Measurements from ENCODE around the gene CALM3.

The CALM3 gene

GRCh38 chr19:46578450-46578849 is 22.7 kb upstream of the CALM3 start:
- TF ChIP-seq POLR2AphosphoS5 (IDR thresholded peaks at IDR 0.05; ENCODE audit: low read depth, low read length) = no peak
- TF ChIP-seq SIN3A (IDR thresholded peaks at IDR 0.05; ENCODE audit: borderline replicate concordance, insufficient read depth, low read length) = no peak
- no peak for TF ChIP-seq REST (IDR thresholded peaks at IDR 0.05; ENCODE audit: insufficient read depth in 1 of 2, low read depth in 2 of 2, low read length in 2 of 2)
- no peak for TF ChIP-seq TAF1 (IDR thresholded peaks at IDR 0.05; ENCODE audit: borderline replicate concordance, insufficient read depth, low read length)
- no peak for TF ChIP-seq FOXP2 (optimal IDR thresholded peaks at IDR 0.05; ENCODE audit: borderline replicate concordance, extremely low read depth, extremely low read length, insufficient read depth)

GRCh38 chr19:46579361-46579879 is 21.7 kb upstream of the CALM3 start:
- TF ChIP-seq POLR2AphosphoS5 (IDR thresholded peaks at IDR 0.05; ENCODE audit: low read depth, low read length) (no peak), FOXP2 (optimal IDR thresholded peaks at IDR 0.05; ENCODE audit: borderline replicate concordance, extremely low read depth, extremely low read length, insufficient read depth) (no peak), REST (IDR thresholded peaks at IDR 0.05; ENCODE audit: insufficient read depth in 1 of 2, low read depth in 2 of 2, low read length in 2 of 2) (no peak), TAF1 (IDR thresholded peaks at IDR 0.05; ENCODE audit: borderline replicate concordance, insufficient read depth, low read length) (no peak), SIN3A (IDR thresholded peaks at IDR 0.05; ENCODE audit: borderline replicate concordance, insufficient read depth, low read length) (no peak)

- TF ChIP-seq SIN3A (IDR thresholded peaks at IDR 0.05; ENCODE audit: borderline replicate concordance, insufficient read depth, low read length) = no peak
- no peak for TF ChIP-seq POLR2AphosphoS5 (IDR thresholded peaks at IDR 0.05; ENCODE audit: low read depth, low read length)
Observed at GRCh38 chr19:46580247-46580646, 20.9 kb upstream of the CALM3 start.

GRCh38 chr19:46585539-46585938 is 15.6 kb upstream of the CALM3 start:
- TF ChIP-seq TAF1 (IDR thresholded peaks at IDR 0.05; ENCODE audit: borderline replicate concordance, insufficient read depth, low read length) (no peak), POLR2AphosphoS5 (IDR thresholded peaks at IDR 0.05; ENCODE audit: low read depth, low read length) (no peak), FOXP2 (optimal IDR thresholded peaks at IDR 0.05; ENCODE audit: borderline replicate concordance, extremely low read depth, extremely low read length, insufficient read depth) (no peak), SIN3A (IDR thresholded peaks at IDR 0.05; ENCODE audit: borderline replicate concordance, insufficient read depth, low read length) (no peak), REST (IDR thresholded peaks at IDR 0.05; ENCODE audit: insufficient read depth in 1 of 2, low read depth in 2 of 2, low read length in 2 of 2) (no peak)

- TF ChIP-seq SIN3A (IDR thresholded peaks at IDR 0.05; ENCODE audit: borderline replicate concordance, insufficient read depth, low read length) (no peak), POLR2AphosphoS5 (IDR thresholded peaks at IDR 0.05; ENCODE audit: low read depth, low read length) (no peak), FOXP2 (optimal IDR thresholded peaks at IDR 0.05; ENCODE audit: borderline replicate concordance, extremely low read depth, extremely low read length, insufficient read depth) (no peak), TAF1 (IDR thresholded peaks at IDR 0.05; ENCODE audit: borderline replicate concordance, insufficient read depth, low read length) (no peak), REST (IDR thresholded peaks at IDR 0.05; ENCODE audit: insufficient read depth in 1 of 2, low read depth in 2 of 2, low read length in 2 of 2) (no peak)
Observed at GRCh38 chr19:46586294-46586693, 14.8 kb upstream of the CALM3 start.

Measured in PFSK-1 (cell line).